Smooth muscle cell (in vitro differentiated cells): ENCODE measurements around the gene HLA-DOB. TPM values are rescaled to one million over a fixed set of nuclear protein-coding genes. Genes with fewer than 3 reads are reported as not detected.

Source experiments
- DNase-seq: peaks from one replicate; lab custom pipeline; 2025; ENCODE audit not compliant: unreplicated experiment; lab: John Stamatoyannopoulos, UW
- H2AFZ ChIP-seq: fragments of 200-600 bp; sonication (generic); 2 replicates; pipeline ENCODE4 v1.6.0; 2016; ENCODE audit warnings: antibody characterized with exemption, low read depth, mild to moderate bottlenecking
- H3F3A ChIP-seq: fragments of 200-600 bp; sonication (generic); 2 replicates; pipeline ENCODE4 v1.6.0; 2017; ENCODE audit warnings: antibody characterized with exemption, low read depth
- H3K27ac ChIP-seq: fragments of 200-600 bp; sonication (generic); 2 replicates; pipeline ENCODE4 v1.5.1; 2016; ENCODE audit warnings: low read depth, mild to moderate bottlenecking
- H3K27me3 ChIP-seq: fragments of 200-600 bp; sonication (generic); 2 replicates; pipeline ENCODE4 v1.6.1; 2016; ENCODE audit warnings: low read depth, mild to moderate bottlenecking
- H3K36me3 ChIP-seq: fragments of 200-600 bp; sonication (generic); 2 replicates; pipeline ENCODE4 v1.5.1; 2016; ENCODE audit warnings: low read depth
- H3K4me1 ChIP-seq: fragments of 200-600 bp; sonication (generic); 2 replicates; pipeline ENCODE4 v1.5.1; 2016; ENCODE audit warnings: low read depth
- H3K4me2 ChIP-seq: fragments of 200-600 bp; sonication (generic); 2 replicates; pipeline ENCODE4 v1.6.0; 2016; ENCODE audit warnings: mild to moderate bottlenecking
- H3K4me3 ChIP-seq: fragments of 200-600 bp; sonication (generic); 2 replicates; pipeline ENCODE4 v1.5.1; 2016; ENCODE audit warnings: mild to moderate bottlenecking
- H3K79me2 ChIP-seq: fragments of 200-600 bp; sonication (generic); 2 replicates; pipeline ENCODE4 v1.6.0; 2016; ENCODE audit warnings: low read depth, mild to moderate bottlenecking
- H3K9ac ChIP-seq: fragments of 200-600 bp; sonication (generic); 2 replicates; pipeline ENCODE4 v1.6.0; 2016; ENCODE audit warnings: low read depth
- H3K9me3 ChIP-seq: fragments of 200-600 bp; sonication (generic); replicated peaks from 2 replicates; pipeline ENCODE4 v1.5.1; 2016; ENCODE audit warnings: low read depth
- H4K20me1 ChIP-seq: fragments of 200-600 bp; sonication (generic); 2 replicates; pipeline ENCODE4 v1.6.0; 2016; ENCODE audit warnings: low read depth
- WGBS: methylation state at CpG from one replicate; pipeline ENCODE4 v1.1.7; 2016; ENCODE audit warnings: low lambda C conversion rate; 5-methylcytosine and 5-hydroxymethylcytosine counted together
- polyA plus RNA-seq: library from polyadenylated mRNA; unstranded; fragments of >200 nt; fragmentation: Nextera tagmentation; extraction: Ambion mirVana; gene quantifications from 2 replicates; pipeline ENCODE4 v1.2.1, GENCODE V29; 2016
- total RNA-seq: library from RNA; depleted of rRNA; stranded (reverse); fragments of >200 nt; gene quantifications from 2 replicates; pipeline ENCODE4 v1.2.3, GENCODE V29; 2014
- TF ChIP-seq, protein P1 (sequence below): fragments of 200-600 bp; sonication (generic); IDR thresholded peaks from 2 replicates; pipeline ENCODE4 v1.5.1; 2017; ENCODE audit warnings: borderline replicate concordance, mild to moderate bottlenecking, antibody characterized with exemption; ENCODE audit not compliant: insufficient read depth, poor library complexity, severe bottlenecking

The HLA-DOB gene
- total and polyA plus RNA-seq, 2 experiments from 2014 or later, result 0.09 TPM; not detected in 1

DNA sequence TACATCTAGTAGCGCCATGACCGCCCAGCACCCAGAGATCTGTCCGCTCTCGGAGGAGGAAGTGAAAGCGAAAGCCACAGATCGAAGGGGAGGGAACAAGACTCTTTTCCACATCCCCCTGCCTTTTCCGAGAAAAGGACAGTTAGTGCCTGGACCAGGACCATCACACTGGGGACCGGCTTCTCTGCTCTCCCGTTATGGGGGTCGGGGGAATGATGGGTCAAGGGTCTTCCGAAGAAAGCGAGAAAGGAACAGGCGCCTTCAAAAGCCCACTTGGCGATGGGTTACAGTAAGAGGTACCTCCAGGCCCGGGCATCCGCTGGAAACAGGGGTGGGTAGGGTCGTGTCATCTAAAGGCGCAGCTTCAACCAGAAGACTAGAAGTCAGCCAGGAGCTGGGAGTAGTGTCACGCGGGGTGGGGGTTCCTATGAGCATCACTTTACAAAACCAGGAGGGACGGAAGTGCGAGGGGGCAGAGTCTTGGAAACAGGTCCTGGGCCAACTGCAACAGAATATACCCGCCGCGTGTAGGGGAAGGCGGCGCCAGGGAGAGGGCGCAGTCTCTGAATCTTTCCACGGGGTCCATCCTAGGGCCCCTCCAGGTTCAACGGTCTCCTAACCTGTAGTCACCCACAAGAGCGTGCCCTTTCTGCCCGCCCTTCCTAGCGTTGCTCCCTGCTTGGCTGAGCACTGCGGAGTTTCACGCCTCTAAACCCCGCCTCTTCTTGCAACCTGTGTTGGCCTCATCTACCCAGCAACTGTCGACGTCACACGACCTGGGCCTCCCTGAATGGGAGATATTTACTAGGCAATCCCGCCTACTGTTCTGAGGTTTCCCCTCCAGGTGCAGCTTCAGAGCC lies 27.4 kb upstream of the HLA-DOB start, which contains the start of gene PSMB8:
Gene PSMB8 (minus strand): TSS at position 69 of the 860 bp plus-strand sequence. CDS start 51 bp downstream, at position 18.
- peak within 1 kb of the TSS; percentile 69 for H3K9ac ChIP-seq
- no peaks in the 10 kb centered on the region for H3K4me1 ChIP-seq
- H3K4me2 ChIP-seq, result peak within 1 kb of the TSS; percentile 92
- no peaks in the 10 kb centered on the region for H3F3A ChIP-seq
- no peaks in the 10 kb centered on the region for H3K79me2 ChIP-seq
- peak; percentile 70 for DNase-seq
- no peaks in the 10 kb centered on the region for H3K36me3 ChIP-seq
- H2AFZ ChIP-seq, result peak within 1 kb of the TSS; percentile 99
- H3K27me3 ChIP-seq, result peaks cover 56% of the 10 kb centered on the region
- TF ChIP-seq, protein P1, sequence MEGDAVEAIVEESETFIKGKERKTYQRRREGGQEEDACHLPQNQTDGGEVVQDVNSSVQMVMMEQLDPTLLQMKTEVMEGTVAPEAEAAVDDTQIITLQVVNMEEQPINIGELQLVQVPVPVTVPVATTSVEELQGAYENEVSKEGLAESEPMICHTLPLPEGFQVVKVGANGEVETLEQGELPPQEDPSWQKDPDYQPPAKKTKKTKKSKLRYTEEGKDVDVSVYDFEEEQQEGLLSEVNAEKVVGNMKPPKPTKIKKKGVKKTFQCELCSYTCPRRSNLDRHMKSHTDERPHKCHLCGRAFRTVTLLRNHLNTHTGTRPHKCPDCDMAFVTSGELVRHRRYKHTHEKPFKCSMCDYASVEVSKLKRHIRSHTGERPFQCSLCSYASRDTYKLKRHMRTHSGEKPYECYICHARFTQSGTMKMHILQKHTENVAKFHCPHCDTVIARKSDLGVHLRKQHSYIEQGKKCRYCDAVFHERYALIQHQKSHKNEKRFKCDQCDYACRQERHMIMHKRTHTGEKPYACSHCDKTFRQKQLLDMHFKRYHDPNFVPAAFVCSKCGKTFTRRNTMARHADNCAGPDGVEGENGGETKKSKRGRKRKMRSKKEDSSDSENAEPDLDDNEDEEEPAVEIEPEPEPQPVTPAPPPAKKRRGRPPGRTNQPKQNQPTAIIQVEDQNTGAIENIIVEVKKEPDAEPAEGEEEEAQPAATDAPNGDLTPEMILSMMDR, result no peak
- H3K9me3 ChIP-seq, result no peaks in the 10 kb centered on the region
- H4K20me1 ChIP-seq, result no peaks in the 10 kb centered on the region
- 1% methylated on average over 40 of the region's 40 CpGs for WGBS
- H3K27ac ChIP-seq, result no peak within 1 kb of the TSS
- H3K4me3 ChIP-seq, result peak within 1 kb of the TSS; percentile 88

DNA sequence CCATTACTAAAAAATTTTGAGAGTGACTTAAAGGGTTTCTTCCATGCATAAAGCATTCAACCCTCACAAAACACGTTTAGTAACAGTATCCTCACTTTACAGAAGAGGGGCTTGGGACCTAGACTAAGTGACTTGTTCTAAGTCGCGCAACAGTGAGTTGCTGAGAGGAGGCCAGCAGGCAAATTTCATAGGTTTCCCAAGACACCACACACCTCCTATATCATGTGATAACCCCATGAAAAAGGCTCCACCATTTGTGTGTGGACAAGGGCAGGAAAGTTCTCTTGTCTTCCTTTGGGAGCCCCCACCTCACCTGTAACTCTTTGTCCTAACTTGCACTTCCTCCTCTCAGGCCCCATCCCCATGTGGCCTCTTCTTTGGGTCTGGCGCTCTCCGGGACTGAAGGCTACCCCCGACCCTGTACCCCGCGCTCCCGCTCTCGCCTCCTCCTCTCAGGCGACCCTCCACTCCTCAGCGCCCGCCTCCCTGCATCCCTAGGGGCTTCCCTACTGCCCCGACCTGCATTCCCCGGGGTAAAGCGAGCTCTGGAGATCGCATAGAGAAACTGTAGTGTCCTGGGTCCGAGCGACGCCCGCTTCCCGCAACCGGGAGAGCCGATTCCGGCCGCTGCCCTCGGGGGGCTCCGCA lies 26.7 kb upstream of the HLA-DOB start:
- 13% methylated on average over 28 of the region's 28 CpGs for WGBS
- H3K27ac ChIP-seq, result no peak overlapping the region
- H3K79me2 ChIP-seq, result no peaks in the 10 kb centered on the region
- H3K4me3 ChIP-seq, result peak overlapping the region; percentile 88
- H2AFZ ChIP-seq, result peak overlapping the region; percentile 99
- H3K36me3 ChIP-seq, result no peaks in the 10 kb centered on the region
- peak overlapping the region; percentile 69 for H3K9ac ChIP-seq
- no peaks in the 10 kb centered on the region for H3F3A ChIP-seq
- peaks cover 56% of the 10 kb centered on the region for H3K27me3 ChIP-seq
- no peaks in the 10 kb centered on the region for H4K20me1 ChIP-seq
- H3K9me3 ChIP-seq, result no peaks in the 10 kb centered on the region
- no peak for DNase-seq
- TF ChIP-seq, protein P1, result no peak
- no peaks in the 10 kb centered on the region for H3K4me1 ChIP-seq
- H3K4me2 ChIP-seq, result peak overlapping the region; percentile 92

DNA sequence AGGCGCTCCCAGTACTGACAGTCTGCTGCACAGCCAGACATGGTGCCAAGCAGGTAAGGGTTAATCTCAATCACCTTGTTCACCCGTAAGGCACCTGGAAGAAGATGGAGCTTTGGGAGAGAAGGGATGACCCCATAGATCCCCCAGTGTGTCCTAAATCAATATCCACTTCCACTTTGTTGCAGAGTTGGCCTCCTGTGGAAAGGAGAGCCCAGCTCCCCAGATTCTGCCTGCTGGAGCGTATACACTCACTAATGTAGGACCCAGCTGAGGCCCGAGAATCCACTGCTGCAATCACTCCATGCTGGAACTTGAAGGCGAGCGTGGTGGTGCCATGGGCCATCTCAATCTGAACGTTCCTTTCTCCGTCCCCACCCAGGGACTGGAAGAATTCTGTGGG lies 25.9 kb upstream of the HLA-DOB start:
- no peaks in the 10 kb centered on the region for H3K4me1 ChIP-seq
- no peak overlapping the region for H2AFZ ChIP-seq
- H3K27ac ChIP-seq, result no peak overlapping the region
- H3K4me2 ChIP-seq, result no peak overlapping the region
- H3K4me3 ChIP-seq, result no peak overlapping the region
- no peaks in the 10 kb centered on the region for H3F3A ChIP-seq
- TF ChIP-seq, protein P1, result no peak
- H3K27me3 ChIP-seq, result peaks cover 49% of the 10 kb centered on the region
- H3K9me3 ChIP-seq, result no peaks in the 10 kb centered on the region
- 94% methylated on average over 8 of the region's 8 CpGs for WGBS
- no peak overlapping the region for H3K9ac ChIP-seq
- H3K36me3 ChIP-seq, result no peaks in the 10 kb centered on the region
- no peaks in the 10 kb centered on the region for H3K79me2 ChIP-seq
- no peak for DNase-seq
- no peaks in the 10 kb centered on the region for H4K20me1 ChIP-seq
